Measurements from ENCODE around the gene POPDC3.
"Not testable (repeated sequence)": the region's sequence is repeated elsewhere in the genome, so short reads cannot be mapped to it uniquely, and the experiment has no call there.

POPDC3 gene

GRCh38 chr6:105194591-105194990 lies 14.8 kb upstream of the POPDC3 start:
- no peak for DNase-seq

GRCh38 chr6:105194106-105194505 lies 14.3 kb upstream of the POPDC3 start:
- DNase-seq, result no peak

GRCh38 chr6:105193647-105194046 lies 13.8 kb upstream of the POPDC3 start:
- DNase-seq, result no peak

- DNase-seq, result no peak
Observed at GRCh38 chr6:105192707-105193465, 13.1 kb upstream of the POPDC3 start.

GRCh38 chr6:105191351-105191750 lies 11.5 kb upstream of the POPDC3 start:
- no peak for DNase-seq

- DNase-seq, result no peak
Observed at GRCh38 chr6:105189026-105189820, 9.4 kb upstream of the POPDC3 start.

- no peak for DNase-seq
Observed at GRCh38 chr6:105188251-105188650, 8.4 kb upstream of the POPDC3 start.

GRCh38 chr6:105186576-105186975 lies 6.8 kb upstream of the POPDC3 start:
- no peak for DNase-seq

- no peak for DNase-seq
Observed at GRCh38 chr6:105184921-105185320, 5.1 kb upstream of the POPDC3 start.

GRCh38 chr6:105181981-105182515 lies 2.2 kb upstream of the POPDC3 start:
- no peak for DNase-seq

GRCh38 chr6:105178636-105179035 lies 1.2 kb downstream of the POPDC3 start:
- no peak for DNase-seq

- DNase-seq, result no peak
Observed at GRCh38 chr6:105178110-105178509, 1.7 kb downstream of the POPDC3 start.

- DNase-seq, result no peak
Observed at GRCh38 chr6:105177556-105177955, 2.3 kb downstream of the POPDC3 start.

- DNase-seq, result no peak
Observed at GRCh38 chr6:105174512-105174911, 5.3 kb downstream of the POPDC3 start.

- DNase-seq, result not testable (repeated sequence)
Observed at GRCh38 chr6:105172515-105172914, 7.3 kb downstream of the POPDC3 start.

- no peak for DNase-seq
Observed at GRCh38 chr6:105170059-105170458, 9.8 kb downstream of the POPDC3 start.

- DNase-seq, result no peak
Observed at GRCh38 chr6:105167914-105168313, 11.9 kb downstream of the POPDC3 start.

GRCh38 chr6:105164418-105164817 lies 15.4 kb downstream of the POPDC3 start:
- DNase-seq, result no peak

GRCh38 chr6:105163183-105163582 lies 16.6 kb downstream of the POPDC3 start:
- DNase-seq, result no peak

- DNase-seq, result no peak
Observed at GRCh38 chr6:105162377-105162776, 17.4 kb downstream of the POPDC3 start.

GRCh38 chr6:105161421-105161820 lies 18.4 kb downstream of the POPDC3 start:
- DNase-seq, result no peak

- DNase-seq, result no peak
Observed at GRCh38 chr6:105153676-105154075, 26.1 kb downstream of the POPDC3 start.

- DNase-seq, result no peak
Observed at GRCh38 chr6:105152880-105153279, 26.9 kb downstream of the POPDC3 start.

GRCh38 chr6:105151644-105152043 lies 28.2 kb downstream of the POPDC3 start:
- no peak for DNase-seq
